ENCODE measurements around the gene GH1.

DNA sequence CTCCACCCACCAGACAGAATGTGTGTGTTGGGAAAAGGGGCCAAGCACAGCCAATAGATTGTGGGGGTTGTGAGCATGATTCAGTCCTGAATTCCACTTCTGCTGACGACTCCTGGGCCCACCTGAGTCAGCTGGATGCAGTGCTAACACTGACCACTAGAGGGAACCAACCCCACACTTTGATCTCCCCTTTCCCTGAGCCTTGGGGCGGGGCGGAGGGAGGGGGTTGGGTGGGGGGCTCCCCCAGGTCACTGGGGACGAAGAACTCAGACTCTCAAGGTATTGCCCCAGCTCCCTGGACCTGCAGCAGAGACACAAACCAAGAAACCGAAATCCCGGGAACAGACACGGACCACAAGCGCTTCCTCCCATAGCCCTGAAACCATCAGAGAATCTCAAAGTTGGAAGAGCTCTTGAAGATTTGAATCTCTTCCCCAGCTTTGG is 7.0 kb downstream of the GH1 start:
- TF ChIP-seq, protein P1, sequence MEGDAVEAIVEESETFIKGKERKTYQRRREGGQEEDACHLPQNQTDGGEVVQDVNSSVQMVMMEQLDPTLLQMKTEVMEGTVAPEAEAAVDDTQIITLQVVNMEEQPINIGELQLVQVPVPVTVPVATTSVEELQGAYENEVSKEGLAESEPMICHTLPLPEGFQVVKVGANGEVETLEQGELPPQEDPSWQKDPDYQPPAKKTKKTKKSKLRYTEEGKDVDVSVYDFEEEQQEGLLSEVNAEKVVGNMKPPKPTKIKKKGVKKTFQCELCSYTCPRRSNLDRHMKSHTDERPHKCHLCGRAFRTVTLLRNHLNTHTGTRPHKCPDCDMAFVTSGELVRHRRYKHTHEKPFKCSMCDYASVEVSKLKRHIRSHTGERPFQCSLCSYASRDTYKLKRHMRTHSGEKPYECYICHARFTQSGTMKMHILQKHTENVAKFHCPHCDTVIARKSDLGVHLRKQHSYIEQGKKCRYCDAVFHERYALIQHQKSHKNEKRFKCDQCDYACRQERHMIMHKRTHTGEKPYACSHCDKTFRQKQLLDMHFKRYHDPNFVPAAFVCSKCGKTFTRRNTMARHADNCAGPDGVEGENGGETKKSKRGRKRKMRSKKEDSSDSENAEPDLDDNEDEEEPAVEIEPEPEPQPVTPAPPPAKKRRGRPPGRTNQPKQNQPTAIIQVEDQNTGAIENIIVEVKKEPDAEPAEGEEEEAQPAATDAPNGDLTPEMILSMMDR (IDR thresholded peaks at IDR 0.05): peak; percentile 8 to 85 (median 34)
- TF ChIP-seq POLR2A (IDR thresholded peaks at IDR 0.05): no peak
- TF ChIP-seq POLR2AphosphoS5 (IDR thresholded peaks at IDR 0.05): no peak
- TF ChIP-seq EP300 (IDR thresholded peaks at IDR 0.05): no peak

All from sigmoid colon (tissue), 4 donors.